Measurements from ENCODE around the gene WWC2. TPM values are rescaled to one million over a fixed set of nuclear protein-coding genes. Genes with fewer than 3 reads are reported as not detected.

The WWC2 gene
- total and polyA plus RNA-seq, 2 experiments from 2014 or later, result 50.5 to 74.2 TPM

- no peak for TF ChIP-seq ZNF462 (CRISPR knock-in tag; IDR thresholded peaks at IDR 0.05)
- TF ChIP-seq CTCF (conservative IDR thresholded peaks at IDR 0.05; ENCODE audit: low read depth in 2 of 2), result no peak
- TF ChIP-seq STAT1 (IDR thresholded peaks at IDR 0.05; ENCODE audit: unreplicated experiment), result no peak
These were observed 169.5 kb downstream of the WWC2 start (continued) for GRCh38 chr4:183268556-183268955.

- Histone ChIP-seq H3F3A (replicated peaks; ENCODE audit: low read depth) (no peaks in the 10 kb centered on the region), H3K27me3 (ENCODE audit: insufficient read depth) (no peaks in the 10 kb centered on the region), H3K4me1 (ENCODE audit: insufficient read depth) (no peaks in the 10 kb centered on the region), H3K27ac (ENCODE audit: low read depth) (no peak overlapping the region), H3K79me2 (replicated peaks; ENCODE audit: insufficient read depth) (no peaks in the 10 kb centered on the region; the same call in 1 of the 2 replicates), H4K20me1 (replicated peaks; ENCODE audit: insufficient read depth) (no peaks in the 10 kb centered on the region), H2AFZ (no peak overlapping the region), H3K4me2 (no peak overlapping the region), H3K9me2 (ENCODE audit: insufficient read depth) (no peaks in the 10 kb centered on the region), H3K36me3 (ENCODE audit: insufficient read depth) (peaks cover 66% of the 10 kb centered on the region), H3K4me3 (no peak overlapping the region)
- ATAC-seq, result no peak
- Mint-ChIP-seq H3K4me3 (no peak overlapping the region), H3K27ac (no peak overlapping the region), H3K27me3 (ENCODE audit: insufficient read depth, low read depth, poor library complexity) (no peaks in the 10 kb centered on the region), H3K4me1 (no peaks in the 10 kb centered on the region), H3K9me3 (peaks cover 23% of the 10 kb centered on the region; the same call in 2 of the 3 replicates), H3K36me3 (ENCODE audit: low read depth) (peaks cover 95% of the 10 kb centered on the region)
- no peak for DNase-seq (ENCODE audit: low spot score)
- no peak for TF ChIP-seq CREB1 (CRISPR knock-in tag; IDR thresholded peaks at IDR 0.05; ENCODE audit: low read depth)
- no peak for TF ChIP-seq ZNF462 (CRISPR knock-in tag; IDR thresholded peaks at IDR 0.05)
- TF ChIP-seq POLR2AphosphoS5 (IDR thresholded peaks at IDR 0.05; ENCODE audit: low read depth), result no peak
- no peak for TF ChIP-seq NANOG (IDR thresholded peaks at IDR 0.05; ENCODE audit: borderline replicate concordance)
These were observed 173.3 kb downstream of the WWC2 start for GRCh38 chr4:183272384-183272783.
